Measurements from ENCODE around the gene VOPP1. TPM values are rescaled to one million over a fixed set of nuclear protein-coding genes. Genes with fewer than 3 reads are reported as not detected.

Gene VOPP1
- total and polyA plus RNA-seq, 8 donors = 15.1 to 37.3 (median 19.2) TPM

- no peak for DNase-seq
- TF ChIP-seq CTCF (IDR thresholded peaks at IDR 0.05) = no peak
- peaks cover 4 to 6% (median 5%) of the 10 kb centered on the region in 3 donors for H3K4me1 ChIP-seq
- H3K27me3 ChIP-seq = no peaks in the 10 kb centered on the region
- H3K36me3 ChIP-seq = no peaks in the 10 kb centered on the region
- no peak overlapping the region for H3K27ac ChIP-seq
- no peaks in the 10 kb centered on the region for H3K9me3 ChIP-seq
- FAIRE-seq = no peak
- intact Hi-C loops (cut with DNase I) = no loop called here
- WGBS, 2 donors = 94 to 96% methylated on average over 7 of the region's 7 CpGs
- no peak for ATAC-seq
- no peak overlapping the region for H3K4me3 ChIP-seq
Observed at GRCh38 chr7:55555160-55555559, 17.1 kb downstream of the VOPP1 start.

GRCh38 chr7:55554038-55554437 is 18.3 kb downstream of the VOPP1 start:
- no peaks in the 10 kb centered on the region for H3K9me3 ChIP-seq
- DNase-seq = no peak
- 16 to 29% methylated on average over 1 of the region's 1 CpG for WGBS, 2 donors
- no peak overlapping the region for H3K4me3 ChIP-seq
- no peak for TF ChIP-seq CTCF (IDR thresholded peaks at IDR 0.05)
- no peak for FAIRE-seq
- intact Hi-C loops (cut with DNase I) = no loop called here
- peak in 1 of 4 donors; percentile 26 for ATAC-seq
- no peak overlapping the region for H3K27ac ChIP-seq
- peaks cover 5 to 6% (median 5%) of the 10 kb centered on the region in 3 donors for H3K4me1 ChIP-seq
- no peaks in the 10 kb centered on the region for H3K36me3 ChIP-seq
- H3K27me3 ChIP-seq = no peaks in the 10 kb centered on the region

DNA sequence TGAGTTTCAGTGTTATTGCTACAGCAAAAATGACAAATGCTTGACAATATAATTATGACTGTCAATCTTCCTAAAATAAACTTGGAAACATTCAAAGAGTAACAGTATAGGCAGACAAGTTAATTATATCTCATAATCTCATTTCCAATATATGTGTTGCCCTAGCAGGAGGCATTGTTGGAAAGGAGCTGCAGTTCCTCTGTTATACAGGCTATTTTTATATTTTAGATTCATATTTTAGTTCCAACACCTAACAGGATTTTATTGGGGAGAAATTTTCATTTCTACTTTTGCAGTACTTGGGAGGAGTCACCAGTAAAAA is 19.3 kb downstream of the VOPP1 start:
- H3K4me1 ChIP-seq = peaks cover 5 to 6% (median 5%) of the 10 kb centered on the region in 3 donors
- H3K36me3 ChIP-seq = no peaks in the 10 kb centered on the region
- ATAC-seq (no peak), FAIRE-seq (no peak), DNase-seq (no peak)
- no peaks in the 10 kb centered on the region for H3K9me3 ChIP-seq
- TF ChIP-seq CTCF (IDR thresholded peaks at IDR 0.05) = no peak
- intact Hi-C loops (cut with DNase I) = no loop called here
- no peak overlapping the region for H3K27ac ChIP-seq
- no peak overlapping the region for H3K4me3 ChIP-seq
- H3K27me3 ChIP-seq = no peaks in the 10 kb centered on the region

GRCh38 chr7:55552320-55553023 is 19.8 kb downstream of the VOPP1 start:
- ATAC-seq = peak in 3 of 4 donors; percentile 36 to 86 (median 70)
- FAIRE-seq = no peak

More at GRCh38 chr7:55552320-55553023, 19.8 kb downstream of the VOPP1 start:
- 80 to 81% methylated on average over 13 of the region's 13 CpGs for WGBS, 2 donors
- Histone ChIP-seq H3K27ac (no peak overlapping the region), H3K36me3 (no peaks in the 10 kb centered on the region), H3K27me3 (no peaks in the 10 kb centered on the region), H3K4me3 (no peak overlapping the region), H3K4me1 (peaks cover 5 to 6% (median 5%) of the 10 kb centered on the region in 3 donors), H3K9me3 (no peaks in the 10 kb centered on the region)
- no peak for TF ChIP-seq CTCF (IDR thresholded peaks at IDR 0.05)
- intact Hi-C loops (cut with DNase I) = no loop called here
- DNase-seq = no peak
